Renal cortical epithelial cell (primary cell): ENCODE results near the gene TREML2. TPM values are rescaled to one million over a fixed set of nuclear protein-coding genes. Genes with fewer than 3 reads are reported as not detected.
"Not testable (repeated sequence)": the region's sequence is repeated elsewhere in the genome, so short reads cannot be mapped to it uniquely, and the experiment has no call there.

Experiments
- DNase-seq: peaks from one replicate; pipeline ENCODE4 v3.0.0-alpha.2; 2011; ENCODE audit warnings: low read depth
- total RNA-seq: library from RNA; depleted of rRNA; stranded (reverse); fragments of >200 nt; gene quantifications from 2 replicates; pipeline ENCODE4 v1.2.3, GENCODE V29; 2014

Gene TREML2
- not detected in 2 replicates for total RNA-seq

GRCh38 chr6:41200901-41201763 lies at the start of gene TREML2:
Gene TREML2 (minus strand): TSS chr6:41201149. CDS start chr6:41201008, 141 bp downstream.
- no peak for DNase-seq

- DNase-seq, result no peak
Observed at GRCh38 chr6:41247882-41248705, 47.1 kb upstream of the TREML2 start.

- no peak for DNase-seq
Observed at GRCh38 chr6:41247288-41247865, 46.4 kb upstream of the TREML2 start.

- not testable (repeated sequence) for DNase-seq
Observed at GRCh38 chr6:41246529-41246928, 45.6 kb upstream of the TREML2 start.

GRCh38 chr6:41239467-41240159 lies 38.7 kb upstream of the TREML2 start:
- no peak for DNase-seq

GRCh38 chr6:41237128-41237527 lies 36.2 kb upstream of the TREML2 start:
- no peak for DNase-seq

- DNase-seq, result no peak
Observed at GRCh38 chr6:41236276-41236675, 35.3 kb upstream of the TREML2 start.

- DNase-seq, result no peak
Observed at GRCh38 chr6:41232667-41233066, 31.7 kb upstream of the TREML2 start.

GRCh38 chr6:41231246-41231645 lies 30.3 kb upstream of the TREML2 start:
- DNase-seq, result no peak

GRCh38 chr6:41229721-41230120 lies 28.8 kb upstream of the TREML2 start:
- DNase-seq, result no peak

- no peak for DNase-seq
Observed at GRCh38 chr6:41228616-41229015, 27.7 kb upstream of the TREML2 start.

- no peak for DNase-seq
Observed at GRCh38 chr6:41228096-41228495, 27.1 kb upstream of the TREML2 start, which contains the start of gene TREML4. Gene TREML4 (plus strand): TSS chr6:41228349. CDS start chr6:41228428, 79 bp downstream.

GRCh38 chr6:41226752-41227151 lies 25.8 kb upstream of the TREML2 start:
- DNase-seq, result no peak

- DNase-seq, result no peak
Observed at GRCh38 chr6:41224800-41225199, 23.9 kb upstream of the TREML2 start.

GRCh38 chr6:41222513-41222912 lies 21.6 kb upstream of the TREML2 start:
- no peak for DNase-seq

- DNase-seq, result no peak
Observed at GRCh38 chr6:41222045-41222444, 21.1 kb upstream of the TREML2 start.

- DNase-seq, result no peak
Observed at GRCh38 chr6:41216616-41217015, 15.7 kb upstream of the TREML2 start.

- no peak for DNase-seq
Observed at GRCh38 chr6:41215777-41216176, 14.8 kb upstream of the TREML2 start.

GRCh38 chr6:41214559-41215238 lies 13.8 kb upstream of the TREML2 start:
- no peak for DNase-seq

GRCh38 chr6:41209547-41210320 lies 8.8 kb upstream of the TREML2 start:
- no peak for DNase-seq
